Astrocyte (in vitro differentiated cells and primary cell): ENCODE data around the gene PDE9A. TPM values are rescaled to one million over a fixed set of nuclear protein-coding genes. Genes with fewer than 3 reads are reported as not detected.

Experiments used
- DNase-seq: peaks from one replicate; pipeline ENCODE4 v3.0.0-alpha.2; 2010; ENCODE audit warnings: low read depth
- FAIRE-seq: peaks from 2 replicates; lab custom pipeline; 2011; peaks lifted over from hg19 to GRCh38; lab: Jason Lieb, UNC
- H2AFZ ChIP-seq: 2 replicates; pipeline ENCODE4 v1.6.0; 2012; ENCODE audit warnings: low read depth, low read length, inconsistent platforms
- H3K27ac ChIP-seq: 2 replicates; pipeline ENCODE4 v1.5.1; 2011; ENCODE audit warnings: low read depth, low read length, inconsistent platforms
- H3K27me3 ChIP-seq: 2 replicates; pipeline ENCODE4 v1.6.0; 2011; ENCODE audit warnings: low read length, inconsistent platforms; ENCODE audit not compliant: insufficient read depth
- H3K36me3 ChIP-seq: 2 replicates; pipeline ENCODE4 v1.5.1; 2011; ENCODE audit warnings: low read length, inconsistent platforms; ENCODE audit not compliant: insufficient read depth
- H3K4me1 ChIP-seq: 2 replicates; pipeline ENCODE4 v1.5.1; 2011; ENCODE audit warnings: low read length, inconsistent platforms; ENCODE audit not compliant: insufficient read depth
- H3K4me2 ChIP-seq: 2 replicates; pipeline ENCODE4 v1.6.0; 2012; ENCODE audit warnings: low read length, inconsistent platforms
- H3K4me3 ChIP-seq: 2 replicates; pipeline ENCODE4 v1.5.1; 2011; ENCODE audit warnings: low read depth, mild to moderate bottlenecking, low read length, inconsistent platforms; ENCODE audit not compliant: insufficient read depth
- H3K79me2 ChIP-seq: 2 replicates; pipeline ENCODE4 v1.6.0; 2012; ENCODE audit warnings: mild to moderate bottlenecking, low read length, inconsistent platforms; ENCODE audit not compliant: insufficient read depth
- H3K9ac ChIP-seq: 2 replicates; pipeline ENCODE4 v1.6.0; 2012; ENCODE audit warnings: mild to moderate bottlenecking, low read length, inconsistent platforms
- H3K9me3 ChIP-seq: 2 replicates; pipeline ENCODE4 v1.5.1; 2012; ENCODE audit warnings: low read depth, mild to moderate bottlenecking, low read length, inconsistent platforms; ENCODE audit not compliant: insufficient read depth
- H4K20me1 ChIP-seq: 2 replicates; pipeline ENCODE4 v1.6.0; 2012; ENCODE audit warnings: low read length, inconsistent platforms; ENCODE audit not compliant: insufficient read depth
- H3K27ac Mint-ChIP-seq: one replicate; pipeline ENCODE4 v1.8.0; 2021; ENCODE audit warnings: mild to moderate bottlenecking, mixed read lengths; ENCODE audit not compliant: unreplicated experiment
- H3K27me3 Mint-ChIP-seq: one replicate; pipeline ENCODE4 v1.8.0; 2021; ENCODE audit warnings: low read depth, mixed read lengths; ENCODE audit not compliant: unreplicated experiment
- H3K36me3 Mint-ChIP-seq: one replicate; pipeline ENCODE4 v1.8.0; 2021; ENCODE audit warnings: low read depth, mixed read lengths; ENCODE audit not compliant: unreplicated experiment
- H3K4me1 Mint-ChIP-seq: one replicate; pipeline ENCODE4 v1.8.0; 2021; ENCODE audit warnings: low read depth, mixed read lengths; ENCODE audit not compliant: unreplicated experiment
- H3K4me3 Mint-ChIP-seq: one replicate; pipeline ENCODE4 v1.8.0; 2021; ENCODE audit warnings: mild to moderate bottlenecking, moderate library complexity, mixed read lengths; ENCODE audit not compliant: unreplicated experiment
- H3K9me3 Mint-ChIP-seq: one replicate; pipeline ENCODE4 v1.8.0; 2021; ENCODE audit warnings: mild to moderate bottlenecking, mixed read lengths; ENCODE audit not compliant: unreplicated experiment
- CTCF ChIP-seq: IDR thresholded peaks from 2 replicates; pipeline ENCODE4 v1.5.1; 2011; ENCODE audit warnings: low read depth, mild to moderate bottlenecking, inconsistent platforms, low read length, moderate library complexity; ENCODE audit not compliant: insufficient read depth
- EZH2 ChIP-seq: IDR thresholded peaks from 2 replicates; pipeline ENCODE4 v1.6.1; 2012; ENCODE audit warnings: mild to moderate bottlenecking, low read length, inconsistent platforms; ENCODE audit not compliant: insufficient read depth
- total RNA-seq: library from RNA; stranded (reverse); gene quantifications from 2 replicates; pipeline ENCODE4 v1.2.1, GENCODE V29; 2021

The PDE9A gene
- total RNA-seq, 1 donor from 2014 or later = 7.8 TPM

GRCh38 chr21:42777064-42777756, 123.8 kb downstream of the PDE9A start:
- Histone ChIP-seq H4K20me1 (no peaks in the 10 kb centered on the region), H3K4me2 (no peak overlapping the region), H3K4me1 (no peaks in the 10 kb centered on the region), H3K4me3 (no peak overlapping the region), H3K9me3 (no peaks in the 10 kb centered on the region), H3K27ac (no peak overlapping the region), H2AFZ (no peak overlapping the region), H3K9ac (no peak overlapping the region), H3K27me3 (peaks cover 36% of the 10 kb centered on the region), H3K36me3 (no peaks in the 10 kb centered on the region), H3K79me2 (no peaks in the 10 kb centered on the region)
- DNase-seq = no peak
- Mint-ChIP-seq H3K4me3 (no peak overlapping the region), H3K27ac (no peak overlapping the region), H3K4me1 (peaks cover 3% of the 10 kb centered on the region), H3K27me3 (peaks cover 42% of the 10 kb centered on the region), H3K36me3 (no peaks in the 10 kb centered on the region), H3K9me3 (no peaks in the 10 kb centered on the region)
- no peak for FAIRE-seq
- no peak for TF ChIP-seq EZH2
- TF ChIP-seq CTCF = no peak

DNA sequence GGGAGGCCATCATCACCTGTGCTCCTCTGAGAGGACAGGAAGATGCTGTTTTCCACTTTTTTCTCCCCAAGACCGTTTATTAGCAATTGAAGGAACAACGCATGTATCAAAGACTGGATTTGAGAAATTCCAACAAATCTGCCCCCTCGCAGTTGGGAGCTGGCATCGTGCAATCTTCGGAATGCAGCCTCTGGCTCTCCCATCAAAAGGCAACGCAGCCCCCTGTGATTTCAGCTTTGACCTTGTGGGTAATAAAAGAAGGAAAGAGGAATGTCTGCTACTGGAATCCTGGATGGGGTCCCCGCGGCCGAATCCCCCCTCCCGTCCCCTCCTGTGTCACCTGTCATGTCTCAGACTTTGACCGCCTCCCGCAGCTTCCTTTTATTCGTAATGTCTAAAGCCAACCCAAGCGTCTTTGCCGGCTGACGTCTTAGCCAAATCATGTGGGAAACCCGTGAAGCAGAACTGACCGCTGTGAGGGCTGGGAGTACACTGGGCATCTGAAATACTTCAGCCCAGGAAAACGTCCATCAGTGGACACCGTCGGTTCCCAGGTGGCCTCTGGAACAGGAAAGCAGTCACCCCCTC, 124.4 kb downstream of the PDE9A start:
- Histone ChIP-seq H3K4me2 (no peak overlapping the region), H3K9ac (no peak overlapping the region), H3K9me3 (no peaks in the 10 kb centered on the region), H3K36me3 (no peaks in the 10 kb centered on the region), H3K27me3 (peaks cover 40% of the 10 kb centered on the region), H3K27ac (no peak overlapping the region), H3K4me3 (no peak overlapping the region), H3K79me2 (no peaks in the 10 kb centered on the region), H3K4me1 (no peaks in the 10 kb centered on the region), H4K20me1 (no peaks in the 10 kb centered on the region), H2AFZ (no peak overlapping the region)
- H3K4me1 Mint-ChIP-seq = peaks cover 3% of the 10 kb centered on the region
- FAIRE-seq (no peak), DNase-seq (no peak)
- no peaks in the 10 kb centered on the region for H3K9me3 Mint-ChIP-seq
- H3K27me3 Mint-ChIP-seq = peaks cover 48% of the 10 kb centered on the region
- no peak overlapping the region for H3K27ac Mint-ChIP-seq
- no peaks in the 10 kb centered on the region for H3K36me3 Mint-ChIP-seq
- no peak overlapping the region for H3K4me3 Mint-ChIP-seq
- no peak for TF ChIP-seq CTCF
- no peak for TF ChIP-seq EZH2

DNA sequence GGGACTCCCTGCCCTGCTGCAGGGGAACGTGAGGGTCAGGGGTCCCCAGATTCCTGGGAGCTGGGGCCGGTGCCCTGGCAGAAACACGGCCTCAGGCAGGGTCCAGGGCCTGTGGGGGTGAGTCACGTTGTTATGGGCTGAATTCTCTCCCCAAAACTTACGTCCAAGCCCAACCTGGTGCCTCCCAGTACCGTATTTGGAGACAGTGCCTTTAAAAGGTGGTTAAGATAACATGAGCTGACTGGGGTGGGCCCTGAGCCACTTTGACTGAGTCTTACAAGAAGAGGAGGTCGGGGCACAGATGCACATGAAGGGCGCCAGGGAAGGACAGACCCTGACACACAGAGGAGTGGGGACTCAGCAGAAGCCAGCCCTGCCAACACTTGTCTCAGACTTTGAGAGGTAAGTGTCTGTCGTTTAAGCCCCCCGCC, 126.0 kb downstream of the PDE9A start:
- Mint-ChIP-seq H3K4me3 (no peak overlapping the region), H3K4me1 (peaks cover 3% of the 10 kb centered on the region), H3K27me3 (peaks cover 46% of the 10 kb centered on the region), H3K9me3 (no peaks in the 10 kb centered on the region), H3K36me3 (no peaks in the 10 kb centered on the region), H3K27ac (no peak overlapping the region)
- Histone ChIP-seq H3K9me3 (no peaks in the 10 kb centered on the region), H3K27ac (no peak overlapping the region), H3K27me3 (peaks cover 41% of the 10 kb centered on the region), H3K4me2 (no peak overlapping the region), H3K4me3 (no peak overlapping the region), H2AFZ (no peak overlapping the region), H3K36me3 (no peaks in the 10 kb centered on the region), H4K20me1 (no peaks in the 10 kb centered on the region), H3K4me1 (no peaks in the 10 kb centered on the region), H3K79me2 (no peaks in the 10 kb centered on the region), H3K9ac (no peak overlapping the region)
- no peak for TF ChIP-seq CTCF
- TF ChIP-seq EZH2 = no peak
- no peak for DNase-seq
- no peak for FAIRE-seq
